Central memory CD8-positive, alpha-beta T cell (primary cell): ENCODE measurements around the gene LRFN2.

Experiments used
- ATAC-seq: fragments of 150-1000 bp; cut with Tn5 transposase; replicated peaks from 2 replicates; pipeline ENCODE4 v1.10.0; 2022; ENCODE audit warnings: mild to moderate bottlenecking, moderate FRiP score, moderate number of reproducible peaks; ENCODE audit not compliant: poor library complexity, severe bottlenecking; ENCODE audit errors: extremely low read depth
- DNase-seq, 2 donors: peaks; one replicate each; pipeline ENCODE4 v3.0.0; 2021; ENCODE audit warnings: low spot score in 2 of 2
- H3K27ac Mint-ChIP-seq: one replicate; pipeline ENCODE4 v1.8.0; 2022; ENCODE audit warnings: low read depth, mild to moderate bottlenecking, moderate library complexity, mixed read lengths
- H3K27me3 Mint-ChIP-seq: one replicate; pipeline ENCODE4 v1.8.0; 2022; ENCODE audit warnings: mixed read lengths
- H3K36me3 Mint-ChIP-seq: one replicate; pipeline ENCODE4 v1.8.0; 2022; ENCODE audit warnings: mild to moderate bottlenecking, moderate library complexity, mixed read lengths; ENCODE audit not compliant: insufficient read depth
- H3K4me1 Mint-ChIP-seq: one replicate; pipeline ENCODE4 v1.8.0; 2022; ENCODE audit warnings: mixed read lengths
- H3K4me3 Mint-ChIP-seq: one replicate; pipeline ENCODE4 v1.8.0; 2022; ENCODE audit warnings: mild to moderate bottlenecking, moderate library complexity, mixed read lengths
- H3K9me3 Mint-ChIP-seq: one replicate; pipeline ENCODE4 v1.8.0; 2022; ENCODE audit warnings: mixed read lengths

Gene LRFN2

GRCh38 chr6:40537446-40537845 lies 49.7 kb downstream of the LRFN2 start:
- no peaks in the 10 kb centered on the region for H3K36me3 Mint-ChIP-seq
- no peaks in the 10 kb centered on the region for H3K9me3 Mint-ChIP-seq
- H3K27ac Mint-ChIP-seq: no peak overlapping the region
- H3K27me3 Mint-ChIP-seq: peaks cover 16% of the 10 kb centered on the region
- H3K4me1 Mint-ChIP-seq: no peaks in the 10 kb centered on the region
- no peak for DNase-seq
- no peak overlapping the region for H3K4me3 Mint-ChIP-seq
- no peak for ATAC-seq

DNA sequence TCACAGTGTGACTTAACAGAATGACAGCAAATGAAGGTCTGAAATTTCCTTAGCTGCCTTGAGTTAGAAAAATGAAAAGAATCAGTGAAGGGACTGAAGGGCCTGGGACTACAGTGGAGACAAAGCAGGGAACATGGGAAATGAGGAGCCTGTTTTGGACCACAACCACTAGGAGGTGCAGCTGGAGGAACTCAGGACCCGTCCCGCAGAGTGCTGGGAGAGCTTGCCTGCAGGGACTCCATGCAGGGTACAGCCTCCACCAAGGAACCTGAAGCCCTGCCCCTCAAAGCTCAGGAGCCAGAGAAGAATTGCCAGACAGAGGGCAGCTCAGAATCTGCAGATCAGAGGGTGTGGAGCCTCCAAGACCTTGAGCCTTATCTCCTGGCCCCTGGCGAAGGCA lies 50.7 kb downstream of the LRFN2 start:
- Mint-ChIP-seq H3K27ac (no peak overlapping the region), H3K4me3 (no peak overlapping the region), H3K36me3 (no peaks in the 10 kb centered on the region), H3K4me1 (no peaks in the 10 kb centered on the region), H3K9me3 (no peaks in the 10 kb centered on the region), H3K27me3 (peaks cover 16% of the 10 kb centered on the region)
- no peak for ATAC-seq
- no peak for DNase-seq

GRCh38 chr6:40535819-40536380 lies 51.3 kb downstream of the LRFN2 start:
- H3K27me3 Mint-ChIP-seq: peaks cover 16% of the 10 kb centered on the region
- no peaks in the 10 kb centered on the region for H3K9me3 Mint-ChIP-seq
- DNase-seq (no peak), ATAC-seq (no peak)
- H3K4me1 Mint-ChIP-seq: no peaks in the 10 kb centered on the region
- peak overlapping the region; percentile 9 for H3K27ac Mint-ChIP-seq
- H3K4me3 Mint-ChIP-seq: no peak overlapping the region
- H3K36me3 Mint-ChIP-seq: no peaks in the 10 kb centered on the region

GRCh38 chr6:40535110-40535818 lies 51.9 kb downstream of the LRFN2 start:
- Mint-ChIP-seq H3K27ac (peak overlapping the region; percentile 9), H3K27me3 (peaks cover 16% of the 10 kb centered on the region), H3K9me3 (no peaks in the 10 kb centered on the region), H3K4me3 (no peak overlapping the region), H3K4me1 (no peaks in the 10 kb centered on the region), H3K36me3 (no peaks in the 10 kb centered on the region)
- ATAC-seq (no peak), DNase-seq (no peak)

DNA sequence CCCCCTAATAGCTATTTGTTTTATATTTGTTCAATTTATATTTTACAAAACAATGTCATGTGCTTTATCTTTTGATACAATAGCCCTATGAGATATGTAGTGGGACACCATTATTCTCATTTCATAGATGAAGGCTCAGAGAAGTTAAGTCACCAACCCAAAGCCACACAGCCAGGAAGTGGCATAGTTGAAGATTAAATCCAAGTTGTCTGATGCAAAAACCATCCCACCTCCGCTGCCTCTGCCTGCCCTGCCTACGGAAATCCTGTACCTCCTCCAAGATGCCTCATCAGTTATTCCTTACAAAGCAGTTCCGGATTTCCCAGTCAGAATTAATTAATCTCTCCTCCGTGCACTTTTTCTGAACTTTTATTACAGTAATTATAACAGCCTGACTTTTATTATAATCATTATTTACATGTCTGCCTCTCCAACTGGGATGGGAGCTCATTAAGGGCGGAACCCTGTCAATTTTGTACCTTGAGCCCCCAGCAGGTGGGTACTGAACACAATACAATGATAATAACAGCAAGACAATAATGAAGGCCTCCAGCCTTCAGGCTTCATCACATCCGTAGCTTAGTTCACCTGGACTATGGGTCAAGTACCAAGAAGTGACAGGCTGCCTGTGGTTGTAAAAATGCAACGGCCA lies 54.7 kb downstream of the LRFN2 start:
- H3K27ac Mint-ChIP-seq: no peak overlapping the region
- H3K9me3 Mint-ChIP-seq: no peaks in the 10 kb centered on the region
- no peaks in the 10 kb centered on the region for H3K4me1 Mint-ChIP-seq
- no peak overlapping the region for H3K4me3 Mint-ChIP-seq
- DNase-seq (no peak), ATAC-seq (no peak)
- H3K27me3 Mint-ChIP-seq: peaks cover under 1% of the 10 kb centered on the region
- H3K36me3 Mint-ChIP-seq: no peaks in the 10 kb centered on the region

- H3K36me3 Mint-ChIP-seq: no peaks in the 10 kb centered on the region
- no peak for ATAC-seq
- H3K27ac Mint-ChIP-seq: no peak overlapping the region
- H3K9me3 Mint-ChIP-seq: no peaks in the 10 kb centered on the region
- H3K27me3 Mint-ChIP-seq: no peaks in the 10 kb centered on the region
- DNase-seq: no peak
- H3K4me3 Mint-ChIP-seq: no peak overlapping the region
- no peaks in the 10 kb centered on the region for H3K4me1 Mint-ChIP-seq
Observed at GRCh38 chr6:40529919-40530318, 57.2 kb downstream of the LRFN2 start.

DNA sequence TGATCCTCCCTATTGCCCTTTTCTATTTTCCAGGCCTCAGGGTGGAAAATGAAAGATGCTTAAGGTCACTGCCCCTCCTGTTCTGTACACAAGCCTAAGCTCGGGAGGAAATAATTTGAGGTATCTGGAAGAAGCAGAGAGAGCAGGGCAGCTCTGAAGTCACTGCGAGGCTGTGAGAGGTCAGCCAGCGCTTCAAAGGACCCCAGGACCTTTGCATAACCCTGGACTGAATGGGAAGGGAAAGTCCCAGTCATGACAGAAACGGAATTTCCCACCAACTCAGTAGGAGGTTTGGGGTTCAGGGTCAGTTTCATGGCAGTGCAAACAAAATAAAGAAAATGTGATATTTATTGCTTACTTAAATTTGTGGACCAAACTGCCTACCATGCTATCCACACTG lies 58.1 kb downstream of the LRFN2 start:
- Mint-ChIP-seq H3K4me1 (no peaks in the 10 kb centered on the region), H3K9me3 (no peaks in the 10 kb centered on the region), H3K4me3 (no peak overlapping the region), H3K36me3 (no peaks in the 10 kb centered on the region), H3K27ac (no peak overlapping the region), H3K27me3 (no peaks in the 10 kb centered on the region)
- ATAC-seq: no peak
- DNase-seq: no peak

DNA sequence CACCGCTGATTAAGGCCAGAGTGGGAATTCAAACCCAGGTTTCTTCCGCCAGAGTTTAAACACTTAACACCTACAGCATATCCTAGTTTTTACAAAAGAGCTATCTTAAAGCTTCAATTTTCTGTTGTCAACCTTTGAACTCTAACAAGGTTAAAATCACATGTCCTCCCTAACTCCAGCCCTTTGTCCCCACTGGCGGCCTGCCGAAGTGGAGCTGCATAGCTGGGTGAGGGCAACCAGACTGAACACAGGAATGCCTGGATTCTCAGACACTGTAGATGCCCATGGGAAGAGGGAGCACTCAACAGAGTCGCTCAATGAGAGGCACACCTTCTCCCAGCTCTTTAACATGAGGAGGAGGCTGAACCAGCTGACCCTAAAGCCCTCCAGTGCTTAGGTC lies 59.1 kb downstream of the LRFN2 start:
- DNase-seq (no peak), ATAC-seq (no peak)
- no peaks in the 10 kb centered on the region for H3K9me3 Mint-ChIP-seq
- no peak overlapping the region for H3K4me3 Mint-ChIP-seq
- H3K27ac Mint-ChIP-seq: no peak overlapping the region
- no peaks in the 10 kb centered on the region for H3K36me3 Mint-ChIP-seq
- no peaks in the 10 kb centered on the region for H3K4me1 Mint-ChIP-seq
- no peaks in the 10 kb centered on the region for H3K27me3 Mint-ChIP-seq

- H3K36me3 Mint-ChIP-seq: no peaks in the 10 kb centered on the region
- H3K4me1 Mint-ChIP-seq: no peaks in the 10 kb centered on the region
- ATAC-seq: no peak
- DNase-seq: no peak
- no peak overlapping the region for H3K4me3 Mint-ChIP-seq
- no peaks in the 10 kb centered on the region for H3K27me3 Mint-ChIP-seq
- no peaks in the 10 kb centered on the region for H3K9me3 Mint-ChIP-seq
- H3K27ac Mint-ChIP-seq: no peak overlapping the region
Observed at GRCh38 chr6:40526036-40526435, 61.1 kb downstream of the LRFN2 start.

GRCh38 chr6:40524797-40525585 lies 62.2 kb downstream of the LRFN2 start:
- Mint-ChIP-seq H3K36me3 (no peaks in the 10 kb centered on the region), H3K4me1 (peaks cover 3% of the 10 kb centered on the region), H3K27me3 (peaks cover 4% of the 10 kb centered on the region), H3K4me3 (no peak overlapping the region), H3K27ac (no peak overlapping the region), H3K9me3 (no peaks in the 10 kb centered on the region)
- DNase-seq (no peak), ATAC-seq (no peak)

DNA sequence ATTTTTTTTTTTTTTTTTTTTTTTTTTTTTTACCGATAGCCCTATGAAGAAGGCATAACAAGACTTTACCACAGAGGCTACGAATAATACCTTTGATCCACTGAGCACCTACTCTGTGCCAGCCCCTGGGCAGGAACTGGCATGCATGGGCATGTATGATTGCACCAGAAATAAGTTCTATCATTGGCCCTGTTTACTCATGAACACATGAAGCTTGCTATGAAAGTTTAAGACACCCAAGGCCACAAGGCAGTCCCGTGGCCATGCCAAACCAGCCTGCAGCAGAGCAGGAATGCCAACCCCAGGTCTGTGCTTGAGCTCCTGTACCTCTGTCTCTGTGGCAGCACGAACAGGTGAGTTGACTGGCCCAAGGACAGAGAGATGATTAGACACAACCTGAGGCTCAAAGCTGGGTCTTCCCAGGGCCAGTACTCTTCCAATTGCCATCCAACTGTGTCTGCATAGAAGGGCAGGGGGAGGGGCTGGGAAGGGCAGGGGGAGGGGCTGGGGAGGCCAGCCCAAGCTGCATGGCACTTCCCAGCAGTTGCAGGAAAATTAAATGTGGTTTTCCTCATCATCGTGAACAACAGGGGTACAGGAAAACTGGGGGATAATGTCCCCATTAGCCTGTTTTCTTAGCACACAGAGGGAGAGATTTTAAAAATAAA lies 63.5 kb downstream of the LRFN2 start:
- H3K4me3 Mint-ChIP-seq: no peak overlapping the region
- H3K27ac Mint-ChIP-seq: no peak overlapping the region
- H3K27me3 Mint-ChIP-seq: peaks cover 13% of the 10 kb centered on the region
- no peak for DNase-seq
- H3K4me1 Mint-ChIP-seq: peaks cover 9% of the 10 kb centered on the region
- H3K36me3 Mint-ChIP-seq: no peaks in the 10 kb centered on the region
- ATAC-seq: no peak
- H3K9me3 Mint-ChIP-seq: no peaks in the 10 kb centered on the region

GRCh38 chr6:40521496-40521895 lies 65.7 kb downstream of the LRFN2 start:
- no peaks in the 10 kb centered on the region for H3K36me3 Mint-ChIP-seq
- H3K4me1 Mint-ChIP-seq: peaks cover 9% of the 10 kb centered on the region
- peaks cover 13% of the 10 kb centered on the region for H3K27me3 Mint-ChIP-seq

More at GRCh38 chr6:40521496-40521895, 65.7 kb downstream of the LRFN2 start:
- DNase-seq (no peak), ATAC-seq (no peak)
- Mint-ChIP-seq H3K27ac (no peak overlapping the region), H3K9me3 (no peaks in the 10 kb centered on the region), H3K4me3 (no peak overlapping the region)
